K562 (cell line): Measurements from ENCODE around the gene GPR176. TPM values are rescaled to one million over a fixed set of nuclear protein-coding genes. Genes with fewer than 3 reads are reported as not detected.

Source experiments
- BDP1 ChIP-seq: IDR thresholded peaks from 3 replicates; pipeline ENCODE4 v1.6.1; 2011; ENCODE audit not compliant: insufficient read length, insufficient read depth
- CAMTA2 ChIP-seq: fragments of 250-450 bp; sonication (Bioruptor Pico); conservative IDR thresholded peaks from 2 replicates; pipeline ENCODE4 v1.5.1; 2022
- CBFA2T3 ChIP-seq: fragments of 450-650 bp; IDR thresholded peaks from 2 replicates; pipeline ENCODE4 v1.6.1; 2017
- CC2D1A ChIP-seq: fragments of 450-650 bp; IDR thresholded peaks from 2 replicates; pipeline ENCODE4 v1.6.1; 2017; ENCODE audit warnings: mild to moderate bottlenecking
- CCNT2 ChIP-seq: IDR thresholded peaks from 2 replicates; pipeline ENCODE4 v1.6.1; 2011; ENCODE audit warnings: borderline replicate concordance, low read depth, mild to moderate bottlenecking, moderate library complexity, mixed read lengths, low read length; ENCODE audit not compliant: insufficient read length; ENCODE audit errors: extremely low read depth
- CHD1 ChIP-seq: fragments of 200-600 bp; sonication (generic); IDR thresholded peaks from one replicate; pipeline ENCODE4 v1.6.1; 2012; ENCODE audit warnings: mild to moderate bottlenecking, moderate library complexity, low read length, inconsistent platforms
- COPS2 ChIP-seq: fragments of 450-650 bp; conservative IDR thresholded peaks from 2 replicates; pipeline ENCODE4 v1.6.1; 2016; ENCODE audit warnings: mild to moderate bottlenecking, moderate library complexity
- ELF2 ChIP-seq: fragments of 250-450 bp; sonication (Bioruptor Pico); IDR thresholded peaks from 2 replicates; pipeline ENCODE4 v1.5.0; 2021; ENCODE audit warnings: mild to moderate bottlenecking
- FOXA3 ChIP-seq, 2 experiments: fragments of 450-650 bp in 1 of 2; sonication (generic) in 1 of 2; formaldehyde crosslinking; IDR thresholded peaks in 1 of 2; conservative IDR thresholded peaks in 1 of 2; 2 replicates each; pipeline versions ENCODE4 v1.4.0 to v1.8.0; 2020 to 2022; ENCODE audit warnings: mild to moderate bottlenecking in 2 of 2, missing genetic modification reagents in 1 of 2
- HBP1 ChIP-seq: fragments of 450-650 bp; formaldehyde crosslinking; IDR thresholded peaks from 2 replicates; pipeline ENCODE4 v1.4.0; 2022; ENCODE audit warnings: missing genetic modification characterization
- HCFC1 ChIP-seq: IDR thresholded peaks from 2 replicates; pipeline ENCODE4 v1.6.1; 2012; ENCODE audit warnings: low read depth, low read length, improper control_type of control experiment
- HMG20A ChIP-seq: fragments of 450-650 bp; formaldehyde crosslinking; conservative IDR thresholded peaks from 2 replicates; pipeline ENCODE4 v1.4.0; 2020; ENCODE audit warnings: mild to moderate bottlenecking, mixed read lengths
- KHSRP ChIP-seq: fragments of 450-650 bp; IDR thresholded peaks from 2 replicates; pipeline ENCODE4 v1.6.1; 2017
- NR2F6 ChIP-seq: fragments of 450-650 bp; formaldehyde crosslinking; IDR thresholded peaks from 2 replicates; pipeline ENCODE4 v1.4.0; 2020; ENCODE audit warnings: mild to moderate bottlenecking
- ZKSCAN1 ChIP-seq: fragments of 150-350 bp; IDR thresholded peaks from 2 replicates; pipeline ENCODE4 v1.6.1; 2016; ENCODE audit warnings: low read depth, low read length
- ZNF174 ChIP-seq: fragments of 250-450 bp; sonication (Bioruptor Pico); IDR thresholded peaks from 2 replicates; pipeline ENCODE4 v1.4.0; 2020; ENCODE audit warnings: mild to moderate bottlenecking
- ZNF217 ChIP-seq: sonication (generic); formaldehyde crosslinking; IDR thresholded peaks from 2 replicates; pipeline ENCODE4 v1.8.0; 2022; ENCODE audit warnings: mild to moderate bottlenecking, missing genetic modification reagents
- ZNF253 ChIP-seq: fragments of 250-450 bp; sonication (Bioruptor Pico); conservative IDR thresholded peaks from 2 replicates; pipeline ENCODE4 v1.6.1; 2021; ENCODE audit warnings: mild to moderate bottlenecking
- ZNF699 ChIP-seq: fragments of 250-450 bp; sonication (Bioruptor Pico); IDR thresholded peaks from 2 replicates; pipeline ENCODE4 v1.8.0; 2021; ENCODE audit warnings: mild to moderate bottlenecking, moderate library complexity; ENCODE audit not compliant: insufficient replicate concordance
- polyA plus RNA-seq, 8 experiments: library from polyadenylated mRNA; depleted of rRNA in 4 of 8; stranded (reverse) in 5 of 8; unstranded in 3 of 8; fragments of >200 nt; fragmentation: Nextera tagmentation in 2 of 8; fragmentation: Illumina TruSeq in 1 of 8; extraction: Ambion mirVana in 2 of 8; extraction: Trizol in 1 of 8; gene quantifications; 2 replicates each; pipeline versions ENCODE4 v1.2.1 to v1.2.3, GENCODE V29; 2011 to 2014; ENCODE audit warnings: inconsistent platforms in 1 of 8, missing spikeins in 1 of 8
- total RNA-seq, 7 experiments: library from RNA; depleted of rRNA in 6 of 7; stranded (reverse); fragments of >200 nt in 6 of 7; fragmentation: Illumina TruSeq in 2 of 7; extraction: Trizol in 2 of 7; gene quantifications; 2 replicates each; pipeline versions ENCODE4 v1.2.1 to v1.2.3, GENCODE V29; 2011 to 2021; ENCODE audit warnings: low replicate concordance in 1 of 7
- TF ChIP-seq, protein P1 (sequence below): sonication (generic); formaldehyde crosslinking; IDR thresholded peaks from 2 replicates; pipeline ENCODE4 v1.8.0; 2022; ENCODE audit warnings: mild to moderate bottlenecking, missing genetic modification reagents
- TF ChIP-seq, protein P2 (sequence below): fragments of 250-450 bp; sonication (Bioruptor Pico); IDR thresholded peaks from 2 replicates; pipeline ENCODE4 v1.5.0; 2021; ENCODE audit warnings: mild to moderate bottlenecking, moderate library complexity

GPR176 gene
- total and polyA plus RNA-seq, 9 of the 15 experiments (the other 6 are each of a cell fraction or from before 2014, with no cell fraction given) = 0.03 to 1.2 (median 0.76) TPM

GRCh38 chr15:39920510-39921273 is 626 bp upstream of the GPR176 start (continued):
- TF ChIP-seq, protein P1, sequence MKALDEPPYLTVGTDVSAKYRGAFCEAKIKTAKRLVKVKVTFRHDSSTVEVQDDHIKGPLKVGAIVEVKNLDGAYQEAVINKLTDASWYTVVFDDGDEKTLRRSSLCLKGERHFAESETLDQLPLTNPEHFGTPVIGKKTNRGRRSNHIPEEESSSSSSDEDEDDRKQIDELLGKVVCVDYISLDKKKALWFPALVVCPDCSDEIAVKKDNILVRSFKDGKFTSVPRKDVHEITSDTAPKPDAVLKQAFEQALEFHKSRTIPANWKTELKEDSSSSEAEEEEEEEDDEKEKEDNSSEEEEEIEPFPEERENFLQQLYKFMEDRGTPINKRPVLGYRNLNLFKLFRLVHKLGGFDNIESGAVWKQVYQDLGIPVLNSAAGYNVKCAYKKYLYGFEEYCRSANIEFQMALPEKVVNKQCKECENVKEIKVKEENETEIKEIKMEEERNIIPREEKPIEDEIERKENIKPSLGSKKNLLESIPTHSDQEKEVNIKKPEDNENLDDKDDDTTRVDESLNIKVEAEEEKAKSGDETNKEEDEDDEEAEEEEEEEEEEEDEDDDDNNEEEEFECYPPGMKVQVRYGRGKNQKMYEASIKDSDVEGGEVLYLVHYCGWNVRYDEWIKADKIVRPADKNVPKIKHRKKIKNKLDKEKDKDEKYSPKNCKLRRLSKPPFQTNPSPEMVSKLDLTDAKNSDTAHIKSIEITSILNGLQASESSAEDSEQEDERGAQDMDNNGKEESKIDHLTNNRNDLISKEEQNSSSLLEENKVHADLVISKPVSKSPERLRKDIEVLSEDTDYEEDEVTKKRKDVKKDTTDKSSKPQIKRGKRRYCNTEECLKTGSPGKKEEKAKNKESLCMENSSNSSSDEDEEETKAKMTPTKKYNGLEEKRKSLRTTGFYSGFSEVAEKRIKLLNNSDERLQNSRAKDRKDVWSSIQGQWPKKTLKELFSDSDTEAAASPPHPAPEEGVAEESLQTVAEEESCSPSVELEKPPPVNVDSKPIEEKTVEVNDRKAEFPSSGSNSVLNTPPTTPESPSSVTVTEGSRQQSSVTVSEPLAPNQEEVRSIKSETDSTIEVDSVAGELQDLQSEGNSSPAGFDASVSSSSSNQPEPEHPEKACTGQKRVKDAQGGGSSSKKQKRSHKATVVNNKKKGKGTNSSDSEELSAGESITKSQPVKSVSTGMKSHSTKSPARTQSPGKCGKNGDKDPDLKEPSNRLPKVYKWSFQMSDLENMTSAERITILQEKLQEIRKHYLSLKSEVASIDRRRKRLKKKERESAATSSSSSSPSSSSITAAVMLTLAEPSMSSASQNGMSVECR (CRISPR knock-in tag) = no peak
- TF ChIP-seq FOXA3 (CRISPR knock-in tag; conservative IDR thresholded peaks at IDR 0.05 in 1 of 2, IDR thresholded peaks at IDR 0.05 in 1 of 2) (no peak; a peak in 1 of 4 replicates), CBFA2T3 (no peak), CCNT2 (peak; percentile 71), HMG20A (CRISPR knock-in tag) (no peak), CHD1 (no peak), ZNF699 (CRISPR knock-in tag) (no peak), ZNF253 (no peak), ELF2 (no peak), HCFC1 (no peak), COPS2 (no peak), KHSRP (no peak), ZNF174 (no peak), CC2D1A (no peak), ZKSCAN1 (no peak), BDP1 (no peak), NR2F6 (CRISPR knock-in tag) (no peak), HBP1 (CRISPR knock-in tag) (no peak), CAMTA2 (CRISPR knock-in tag) (no peak), ZNF217 (CRISPR knock-in tag) (no peak)
- TF ChIP-seq, protein P2, sequence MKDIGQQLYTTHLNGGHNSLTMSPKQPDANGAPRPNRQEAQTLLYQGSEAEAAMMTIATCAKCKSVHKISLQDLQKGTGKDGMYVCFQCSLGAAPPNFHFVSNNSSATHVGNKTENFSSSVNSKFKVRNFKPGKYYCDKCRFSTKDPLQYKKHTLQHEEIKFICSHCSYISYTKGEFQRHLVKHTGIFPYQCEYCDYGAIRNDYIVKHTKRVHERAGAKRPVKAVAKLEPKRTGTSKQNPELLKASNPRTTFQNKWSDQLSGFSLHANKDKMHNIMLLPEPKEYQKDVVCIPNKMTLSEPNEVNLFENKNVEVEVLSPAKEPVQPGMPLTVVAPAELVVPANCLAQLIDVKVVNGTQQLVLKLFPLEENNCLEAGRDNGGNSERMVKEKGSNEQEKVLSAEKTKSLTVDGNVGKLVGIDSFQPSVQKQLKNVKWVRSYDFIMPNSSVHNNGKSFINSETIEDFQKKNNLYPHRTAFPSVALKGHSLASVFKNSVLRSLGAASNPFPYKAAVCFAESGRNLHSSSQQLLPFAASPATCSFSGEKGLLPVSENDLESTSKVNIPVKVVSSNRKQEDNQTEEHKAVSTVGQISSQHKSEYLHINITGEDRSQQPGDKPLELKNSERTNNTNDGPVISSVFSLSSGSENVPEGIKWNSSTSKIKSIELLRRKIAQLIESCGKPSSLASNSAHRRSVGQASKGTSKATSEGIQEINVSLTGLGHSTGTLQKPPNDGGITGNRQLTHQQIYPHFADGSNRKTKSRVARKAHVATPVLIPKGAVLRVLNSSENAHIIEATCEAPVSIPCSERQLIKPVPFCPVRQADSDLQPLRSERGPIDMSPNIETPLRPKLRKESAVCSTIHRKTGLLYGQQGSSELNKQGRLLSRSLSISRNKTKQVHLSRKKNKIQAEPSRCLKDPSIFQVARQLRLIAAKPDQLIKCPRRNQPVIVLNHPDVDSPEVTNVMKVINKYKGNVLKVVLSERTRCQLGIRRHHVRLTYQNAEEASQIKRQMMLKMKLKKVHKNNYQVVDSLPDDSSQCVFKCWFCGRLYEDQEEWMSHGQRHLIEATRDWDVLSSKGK (CRISPR knock-in tag) = no peak
